ENCODE data around the gene UNC50.
"Not testable (repeated sequence)": the region's sequence is repeated elsewhere in the genome, so short reads cannot be mapped to it uniquely, and the experiment has no call there.

Gene UNC50

DNA sequence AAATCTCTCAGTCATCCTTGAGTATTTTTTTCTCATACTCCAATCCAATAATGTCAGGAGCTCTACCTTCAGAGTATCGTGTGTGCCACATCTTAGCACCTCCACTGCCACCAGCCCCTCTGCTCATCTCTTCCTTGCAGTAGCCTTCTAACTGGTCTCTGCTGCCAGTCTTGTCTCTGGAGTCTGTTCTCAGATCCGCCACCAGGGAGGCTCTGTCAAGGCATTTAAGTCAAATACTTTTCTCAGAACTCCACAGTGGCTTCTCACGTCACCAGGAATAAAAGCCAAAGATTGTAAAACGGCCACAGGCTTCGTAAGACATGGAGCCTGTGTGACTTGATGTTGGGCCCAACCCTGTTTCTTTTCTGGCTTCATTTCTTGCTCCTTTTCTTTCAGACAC lies 7.1 kb downstream of the UNC50 start:
- DNase-seq = no peak

DNA sequence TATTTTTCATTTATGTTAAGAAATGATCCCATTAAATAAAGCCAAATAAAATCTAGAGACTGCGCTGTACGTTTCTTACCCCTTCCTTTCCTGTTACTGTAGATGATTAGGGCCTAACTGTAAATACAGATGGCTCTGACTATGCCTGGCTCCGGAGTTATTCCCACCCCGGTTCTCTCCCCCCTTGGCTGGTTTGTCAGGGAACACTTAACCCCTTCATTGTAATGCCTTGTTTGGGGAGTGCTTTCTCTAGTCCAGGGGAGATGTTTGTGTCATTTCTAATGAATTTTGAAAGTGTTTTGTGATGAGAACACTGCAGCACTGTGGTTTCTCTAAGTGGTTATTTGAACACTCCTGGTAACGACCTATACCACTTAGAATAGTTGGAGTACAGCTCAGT lies 8.8 kb downstream of the UNC50 start:
- DNase-seq = no peak

GRCh38 chr2:98623657-98624056 lies 15.3 kb downstream of the UNC50 start:
- DNase-seq = no peak

- no peak for DNase-seq
Measured at GRCh38 chr2:98632351-98632750, 24.0 kb downstream of the UNC50 start.

DNA sequence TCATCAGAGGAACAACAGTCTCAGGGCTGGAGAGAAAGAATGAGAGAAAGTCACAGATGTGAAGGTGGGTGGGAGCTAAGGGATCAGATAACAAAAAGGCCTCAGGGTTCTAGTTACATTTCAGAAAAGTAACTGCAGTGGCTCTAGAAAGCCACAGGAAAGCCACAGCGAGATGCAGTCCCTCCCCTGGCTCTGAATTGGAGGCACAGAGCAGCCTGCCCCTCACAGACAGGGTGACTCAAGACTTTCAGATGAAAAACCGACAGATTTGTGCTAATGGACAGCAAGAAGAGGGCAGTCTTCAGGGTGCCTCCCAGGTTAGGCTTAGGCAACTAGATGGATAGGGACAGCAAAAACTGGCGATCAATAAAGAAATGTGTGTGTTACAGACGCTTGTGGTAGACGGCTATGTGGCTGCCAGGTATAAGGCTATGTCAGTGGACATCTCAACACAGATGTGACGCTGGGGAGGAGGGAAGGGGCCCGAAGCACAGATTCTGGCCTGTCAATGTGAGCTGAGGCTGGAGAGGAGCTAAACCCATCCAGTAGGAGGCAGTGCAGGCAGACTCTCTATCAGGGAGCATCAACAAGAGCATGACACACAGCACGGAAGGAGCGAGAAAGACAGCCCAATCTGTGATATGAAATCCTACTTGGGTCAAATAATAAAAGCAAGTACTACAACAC lies 26.2 kb downstream of the UNC50 start:
- DNase-seq = no peak

DNA sequence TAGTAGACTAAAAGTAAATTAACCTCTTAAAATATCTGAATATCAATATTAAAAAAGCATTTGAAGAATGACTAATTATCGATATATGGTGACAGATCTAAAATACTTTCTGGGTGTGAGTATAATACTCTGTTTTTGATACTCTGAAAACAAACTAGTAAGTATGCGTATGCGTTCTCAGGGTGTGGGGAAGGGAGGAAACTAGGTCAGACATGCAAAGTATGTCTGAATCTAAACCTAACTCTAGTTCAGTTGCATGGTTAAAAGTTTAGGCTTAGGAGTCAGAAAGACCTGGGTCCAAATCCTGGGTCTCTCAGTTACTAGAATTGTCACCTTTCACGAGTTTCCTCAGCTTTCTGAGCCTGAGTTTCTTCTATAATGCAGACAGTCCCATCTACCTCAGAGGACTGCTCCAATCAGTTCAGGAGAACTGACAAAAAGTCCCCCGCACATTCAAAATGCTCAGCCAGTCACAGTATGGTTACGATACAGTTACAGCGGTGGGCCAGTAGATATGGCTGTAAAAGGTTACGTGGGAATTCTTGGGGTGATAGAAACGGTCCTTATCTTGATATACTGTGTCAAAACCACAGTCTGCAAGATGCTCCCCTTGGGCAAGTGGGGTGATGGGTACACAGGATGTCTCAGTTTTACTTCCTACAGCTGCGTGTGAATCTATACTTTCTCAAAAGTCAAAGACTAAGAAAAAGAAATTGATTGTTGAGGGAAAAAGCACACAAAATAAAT lies 29.2 kb downstream of the UNC50 start:
- DNase-seq = no peak

DNA sequence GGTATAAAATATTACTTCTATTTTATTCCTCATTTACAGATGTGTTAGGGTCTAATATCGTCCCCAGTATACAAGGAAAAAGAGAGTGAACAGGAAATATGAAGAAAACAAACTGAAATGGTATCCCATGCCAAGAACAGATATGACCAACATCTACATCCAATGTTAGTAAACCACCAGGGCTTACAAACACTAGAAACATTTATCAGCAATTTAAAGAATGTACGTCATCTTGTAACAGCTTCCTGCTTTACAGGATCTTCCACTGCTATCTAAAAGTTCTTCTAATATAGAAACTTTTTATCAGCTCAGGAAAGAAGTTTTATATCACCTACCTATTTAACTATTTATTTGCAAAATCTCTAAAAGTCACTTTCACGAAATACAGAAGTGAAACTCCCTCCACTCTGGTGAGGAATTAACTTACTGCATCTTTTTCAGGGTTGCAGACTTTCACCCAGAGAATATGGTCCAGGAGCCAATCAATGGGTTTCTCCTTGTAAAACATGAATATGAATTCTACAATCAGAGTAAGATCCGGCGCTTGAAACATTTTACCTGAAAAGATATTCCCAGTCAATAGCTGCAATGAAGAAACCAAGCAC lies 35.2 kb downstream of the UNC50 start:
- no peak for DNase-seq

- DNase-seq = no peak
Measured at GRCh38 chr2:98647636-98648035, 39.2 kb downstream of the UNC50 start.

DNA sequence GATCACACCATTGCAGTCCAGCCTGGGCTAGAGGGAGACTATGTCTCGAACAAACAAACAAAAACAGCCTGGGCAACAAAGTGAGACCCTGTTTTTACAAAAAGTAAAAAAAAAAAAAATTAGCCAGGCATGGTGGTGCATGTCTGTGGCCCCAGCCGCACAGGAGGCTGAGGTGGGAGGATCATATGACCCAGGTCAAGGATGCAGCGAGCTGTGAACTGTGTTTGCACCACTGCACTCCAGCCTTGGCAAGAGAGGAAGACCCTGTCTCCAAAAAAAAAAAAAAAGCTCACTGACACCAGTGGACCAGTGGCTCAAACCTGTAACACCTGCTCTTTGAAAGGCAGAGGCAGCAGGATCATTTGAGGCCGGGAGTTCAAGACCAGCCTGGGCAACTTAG lies 40.1 kb downstream of the UNC50 start:
- DNase-seq = no peak

DNA sequence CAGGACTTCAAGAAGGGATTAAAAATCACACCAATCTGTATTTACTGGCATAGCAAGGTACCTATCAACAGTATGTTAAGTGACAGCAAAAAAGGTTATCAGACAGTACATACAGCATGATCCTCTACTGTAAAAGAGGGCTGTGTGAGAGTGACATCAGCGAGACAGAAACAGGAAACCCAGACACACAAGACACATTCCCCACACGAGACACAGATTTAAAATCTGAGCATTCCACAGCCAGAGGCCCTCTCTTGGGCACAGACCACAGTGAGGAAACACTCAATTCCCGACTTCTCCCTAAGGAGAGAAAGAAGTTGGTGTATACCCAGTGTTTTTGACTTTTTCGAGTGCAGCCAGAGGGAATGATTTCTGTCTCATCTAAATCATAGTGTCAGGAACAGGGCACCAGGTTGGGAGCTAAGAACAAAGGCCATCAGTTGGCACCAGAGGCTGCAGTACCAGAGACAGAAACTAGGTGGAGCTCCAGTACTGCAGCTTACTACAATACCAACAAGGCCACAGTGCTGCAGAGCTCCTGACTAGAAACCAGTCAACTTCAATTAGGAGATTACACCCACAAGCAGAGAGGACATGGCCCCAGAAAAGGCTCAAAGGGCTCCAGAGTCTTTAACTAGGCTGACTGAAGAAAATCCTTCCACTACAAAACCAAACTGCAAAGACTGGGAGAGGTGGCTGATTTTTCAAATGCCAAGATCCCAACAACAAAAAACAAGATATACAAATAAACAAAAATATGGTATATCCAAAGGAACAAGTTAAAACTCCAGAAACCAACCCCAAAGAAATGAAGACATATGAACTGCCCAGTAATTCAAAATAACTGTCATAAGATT lies 41.0 kb downstream of the UNC50 start:
- peak; percentile 78 for DNase-seq

DNA sequence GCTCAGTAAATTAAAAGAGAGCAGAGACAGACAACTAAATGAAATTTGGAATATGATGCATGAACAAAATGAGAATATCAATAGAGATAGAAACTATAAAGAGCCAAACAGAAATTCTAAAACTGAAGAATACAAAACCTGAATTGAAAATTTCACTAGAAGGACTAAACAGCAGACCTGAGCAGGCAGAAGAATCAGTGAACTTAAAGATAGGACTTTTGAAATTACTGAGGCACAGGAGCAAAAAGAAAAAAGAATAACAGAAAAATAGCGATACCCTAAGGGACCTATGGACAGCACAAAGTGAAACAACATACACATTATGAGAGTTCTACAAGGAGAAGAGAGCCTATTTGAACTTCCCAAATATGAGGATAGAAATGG lies 41.6 kb downstream of the UNC50 start:
- DNase-seq = no peak

- DNase-seq = no peak
Measured at GRCh38 chr2:98650998-98651397, 42.6 kb downstream of the UNC50 start.

DNA sequence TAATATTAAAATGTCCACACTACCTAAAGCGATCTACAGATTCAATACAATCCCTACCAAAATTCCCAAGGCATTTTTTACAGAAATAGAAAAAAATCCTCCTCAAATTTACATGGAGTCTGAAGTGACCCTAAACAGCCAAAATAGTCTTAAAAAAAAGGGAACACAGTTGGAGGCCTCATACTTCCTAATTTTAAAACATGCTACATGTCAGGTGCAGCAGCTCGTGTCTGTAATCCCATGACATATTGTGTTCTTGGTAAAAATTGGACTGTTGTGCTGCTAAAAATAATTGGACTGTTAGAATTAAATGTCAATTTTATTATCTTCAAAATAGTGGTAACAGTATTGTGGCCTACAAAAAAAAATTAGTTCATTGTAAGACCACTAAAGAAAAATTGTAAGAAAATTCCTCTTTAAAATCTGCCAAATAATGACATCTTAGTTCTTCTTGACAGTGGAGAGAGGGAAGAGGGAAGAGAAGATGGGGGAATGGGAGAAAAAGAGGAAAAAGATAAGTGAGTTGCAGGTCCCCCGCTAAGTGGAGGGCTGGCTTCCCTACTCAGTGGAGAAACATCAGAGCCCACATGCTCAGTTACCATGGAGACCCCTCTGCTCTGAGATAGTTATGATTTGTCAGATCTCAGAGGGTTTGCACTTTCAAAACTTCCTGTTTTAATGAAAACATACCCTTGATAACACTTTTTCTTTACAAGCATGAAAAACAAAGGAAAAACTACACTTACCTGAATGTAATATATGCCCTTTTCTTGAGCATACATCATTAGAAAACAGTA lies 46.5 kb downstream of the UNC50 start:
- DNase-seq = no peak

GRCh38 chr2:98656800-98657199 lies 48.4 kb downstream of the UNC50 start:
- DNase-seq = no peak

- DNase-seq = no peak
Measured at GRCh38 chr2:98658816-98659490, 50.6 kb downstream of the UNC50 start.

GRCh38 chr2:98659491-98659840 lies 51.1 kb downstream of the UNC50 start:
- DNase-seq = not testable (repeated sequence)

DNA sequence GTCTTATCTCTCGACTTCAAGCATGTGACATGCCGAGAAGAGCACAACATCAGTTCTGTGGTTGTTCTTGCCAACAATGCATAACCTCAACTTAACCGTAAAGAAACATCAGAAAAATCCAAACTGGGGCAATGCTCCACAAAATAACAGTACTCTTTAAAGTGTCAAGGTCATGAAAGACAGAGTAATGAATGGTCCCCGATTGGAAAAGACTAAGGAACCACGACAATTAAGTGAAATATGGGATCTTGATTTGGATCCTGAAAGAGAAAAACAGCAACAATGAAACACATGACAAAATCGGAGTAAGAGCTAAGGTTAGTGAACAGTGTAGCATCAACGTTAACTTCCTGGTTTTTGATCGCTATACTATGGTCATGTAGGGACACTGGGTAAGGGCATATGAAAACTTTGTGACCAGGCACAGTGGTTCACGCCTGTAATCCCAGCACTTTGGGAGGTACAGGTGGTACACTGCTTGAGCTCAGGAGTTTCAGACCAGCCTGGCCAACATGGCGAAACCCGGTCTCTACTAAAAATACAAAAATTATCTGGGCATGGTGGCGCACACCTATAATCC lies 55.2 kb downstream of the UNC50 start:
- DNase-seq = no peak

DNA sequence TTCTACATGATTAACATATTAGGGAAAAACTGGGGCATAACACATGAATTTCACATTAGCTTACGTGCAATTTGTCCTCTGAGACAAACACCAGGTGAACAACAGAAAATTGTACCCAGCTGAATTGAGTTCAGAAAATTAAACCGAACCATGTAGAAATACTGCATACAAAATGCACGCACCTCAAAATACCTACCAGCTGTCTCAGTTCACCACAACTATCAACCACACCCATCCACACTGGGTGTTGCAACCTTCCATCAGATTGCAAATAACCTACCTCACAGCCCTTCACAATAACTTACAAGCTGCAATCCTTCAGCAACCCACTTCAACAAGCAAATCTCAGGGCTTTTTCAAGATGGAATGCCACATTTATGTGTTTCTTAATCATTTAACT lies 55.9 kb downstream of the UNC50 start:
- DNase-seq = no peak

- DNase-seq = no peak
Measured at GRCh38 chr2:98665677-98666076, 57.3 kb downstream of the UNC50 start.
